GM23338 (cell line): Measurements from ENCODE around the gene PLA2G12A. TPM values are rescaled to one million over a fixed set of nuclear protein-coding genes. Genes with fewer than 3 reads are reported as not detected.
A peak's percentile ranks its signal among the peaks of the same experiment; 100 is the strongest.

Experiments
- ATAC-seq: fragments of 200-7000 bp; cut with Tn5 transposase; 3 replicates; pipeline ENCODE4 v1.9.1; 2020
- DNase-seq: peaks from one replicate; pipeline ENCODE4 v3.0.0-alpha.2; 2015; ENCODE audit warnings: low spot score
- H2AFZ ChIP-seq: fragments of 200-600 bp; sonication (generic); 2 replicates; pipeline ENCODE4 v1.8.0; 2016; ENCODE audit warnings: antibody characterized with exemption, mild to moderate bottlenecking, moderate library complexity
- H3F3A ChIP-seq: fragments of 200-600 bp; sonication (generic); replicated peaks from 2 replicates; pipeline ENCODE4 v1.8.0; 2017; ENCODE audit warnings: antibody characterized with exemption, mixed run types, low read depth
- H3K27ac ChIP-seq: fragments of 200-600 bp; sonication (generic); 2 replicates; pipeline ENCODE4 v1.6.1; 2016; ENCODE audit warnings: low read depth
- H3K27me3 ChIP-seq: fragments of 200-600 bp; sonication (generic); 2 replicates; pipeline ENCODE4 v1.8.0; 2016; ENCODE audit warnings: mild to moderate bottlenecking, mixed run types, moderate library complexity; ENCODE audit not compliant: insufficient read depth
- H3K36me3 ChIP-seq: fragments of 200-600 bp; sonication (generic); 2 replicates; pipeline ENCODE4 v1.8.0; 2016; ENCODE audit warnings: mild to moderate bottlenecking; ENCODE audit not compliant: insufficient read depth
- H3K4me1 ChIP-seq: fragments of 200-600 bp; sonication (generic); 2 replicates; pipeline ENCODE4 v1.8.0; 2016; ENCODE audit warnings: mild to moderate bottlenecking, moderate library complexity; ENCODE audit not compliant: insufficient read depth
- H3K4me2 ChIP-seq: fragments of 200-600 bp; sonication (generic); 2 replicates; pipeline ENCODE4 v1.7.1; 2017; ENCODE audit warnings: mixed run types
- H3K4me3 ChIP-seq: fragments of 200-600 bp; sonication (generic); 2 replicates; pipeline ENCODE4 v1.6.1; 2016; ENCODE audit warnings: mixed run types
- H3K79me2 ChIP-seq: fragments of 200-600 bp; sonication (generic); replicated peaks from 2 replicates; pipeline ENCODE4 v1.8.0; 2017; ENCODE audit warnings: mild to moderate bottlenecking; ENCODE audit not compliant: insufficient read depth
- H3K9me2 ChIP-seq: fragments of 200-600 bp; sonication (generic); 2 replicates; pipeline ENCODE4 v1.8.0; 2017; ENCODE audit not compliant: insufficient read depth
- H4K20me1 ChIP-seq: fragments of 200-600 bp; sonication (generic); replicated peaks from 2 replicates; pipeline ENCODE4 v1.8.0; 2017; ENCODE audit warnings: mild to moderate bottlenecking; ENCODE audit not compliant: insufficient read depth
- H3K27ac Mint-ChIP-seq: 2 replicates; pipeline ENCODE4 v1.8.0; 2020; ENCODE audit warnings: inconsistent platforms, mild to moderate bottlenecking, moderate library complexity, mixed read lengths
- H3K27me3 Mint-ChIP-seq: 3 replicates; pipeline ENCODE4 v1.8.0; 2022; ENCODE audit warnings: low read depth, mild to moderate bottlenecking, moderate library complexity, mixed read lengths, inconsistent platforms; ENCODE audit not compliant: insufficient read depth, poor library complexity
- H3K36me3 Mint-ChIP-seq: 3 replicates; pipeline ENCODE4 v1.8.0; 2021; ENCODE audit warnings: low read depth, mild to moderate bottlenecking, inconsistent platforms, moderate library complexity, mixed read lengths
- H3K4me1 Mint-ChIP-seq: 3 replicates; pipeline ENCODE4 v1.8.0; 2020; ENCODE audit warnings: mild to moderate bottlenecking, inconsistent platforms, mixed read lengths
- H3K4me3 Mint-ChIP-seq: 3 replicates; pipeline ENCODE4 v1.8.0; 2021; ENCODE audit warnings: moderate library complexity, mild to moderate bottlenecking, inconsistent platforms, mixed read lengths
- H3K9me3 Mint-ChIP-seq: 3 replicates; pipeline ENCODE4 v1.8.0; 2020; ENCODE audit warnings: moderate library complexity, mild to moderate bottlenecking, inconsistent platforms, mixed read lengths
- CREB1 ChIP-seq: fragments of 250-450 bp; sonication (Bioruptor Pico); IDR thresholded peaks from 2 replicates; pipeline ENCODE4 v1.5.0; 2020; ENCODE audit warnings: low read depth, mild to moderate bottlenecking, moderate library complexity
- CTCF ChIP-seq, 2 experiments: fragments of 200-600 bp in 1 of 2; sonication (generic) in 1 of 2; conservative IDR thresholded peaks; 2 replicates each; pipeline versions ENCODE4 v1.5.1 to v1.6.1; 2016 to 2017; ENCODE audit warnings: antibody characterized with exemption in 2 of 2, low read depth in 2 of 2, mild to moderate bottlenecking in 2 of 2, moderate library complexity in 1 of 2
- ETS1 ChIP-seq: IDR thresholded peaks from 2 replicates; pipeline ENCODE4 v1.6.1; 2016; ENCODE audit warnings: antibody characterized with exemption
- EZH2 ChIP-seq: fragments of 200-600 bp; sonication (generic); IDR thresholded peaks from one replicate; pipeline ENCODE4 v1.8.0; 2017; ENCODE audit warnings: antibody characterized with exemption, mild to moderate bottlenecking, low read depth; ENCODE audit not compliant: unreplicated experiment
- EZH2phosphoT487 ChIP-seq: fragments of 200-600 bp; sonication (generic); IDR thresholded peaks from one replicate; pipeline ENCODE4 v1.8.1; 2018; ENCODE audit warnings: antibody characterized with exemption; ENCODE audit not compliant: unreplicated experiment
- JUNB ChIP-seq: IDR thresholded peaks from one replicate; pipeline ENCODE4 v1.6.1; 2016; ENCODE audit warnings: antibody characterized with exemption; ENCODE audit not compliant: unreplicated experiment
- NANOG ChIP-seq: IDR thresholded peaks from 2 replicates; pipeline ENCODE4 v1.6.1; 2016; ENCODE audit warnings: antibody characterized with exemption, borderline replicate concordance
- POLR2AphosphoS5 ChIP-seq: IDR thresholded peaks from 2 replicates; pipeline ENCODE4 v1.6.1; 2016; ENCODE audit warnings: antibody characterized with exemption, low read depth
- REST ChIP-seq: IDR thresholded peaks from one replicate; pipeline ENCODE4 v1.6.1; 2018; ENCODE audit warnings: antibody characterized with exemption; ENCODE audit not compliant: unreplicated experiment
- STAT1 ChIP-seq: IDR thresholded peaks from one replicate; pipeline ENCODE4 v1.6.1; 2016; ENCODE audit warnings: antibody characterized with exemption; ENCODE audit not compliant: unreplicated experiment
- ZNF114 ChIP-seq: fragments of 250-450 bp; sonication (Bioruptor Pico); IDR thresholded peaks from 2 replicates; pipeline ENCODE4 v1.5.0; 2020; ENCODE audit warnings: mild to moderate bottlenecking, moderate library complexity
- ZNF331 ChIP-seq: fragments of 250-450 bp; sonication (Bioruptor Pico); IDR thresholded peaks from 2 replicates; pipeline ENCODE4 v1.5.0; 2020; ENCODE audit warnings: low read depth, mild to moderate bottlenecking, moderate library complexity
- ZNF462 ChIP-seq: fragments of 250-450 bp; sonication (Bioruptor Pico); IDR thresholded peaks from 2 replicates; pipeline ENCODE4 v1.5.0; 2020; ENCODE audit warnings: mild to moderate bottlenecking, moderate library complexity
- polyA plus RNA-seq: library from polyadenylated mRNA; unstranded; fragments of >200 nt; fragmentation: Nextera tagmentation; extraction: Ambion mirVana; gene quantifications from 2 replicates; pipeline ENCODE4 v1.2.1, GENCODE V29; 2016
- total RNA-seq: library from RNA; depleted of rRNA; stranded (reverse); fragments of >200 nt; shearing (Covaris generic); gene quantifications from 2 replicates; pipeline ENCODE4 v1.2.3, GENCODE V29; 2014

PLA2G12A gene
- total and polyA plus RNA-seq, 2 experiments from 2014 or later, result 30.8 to 70.7 TPM

DNA sequence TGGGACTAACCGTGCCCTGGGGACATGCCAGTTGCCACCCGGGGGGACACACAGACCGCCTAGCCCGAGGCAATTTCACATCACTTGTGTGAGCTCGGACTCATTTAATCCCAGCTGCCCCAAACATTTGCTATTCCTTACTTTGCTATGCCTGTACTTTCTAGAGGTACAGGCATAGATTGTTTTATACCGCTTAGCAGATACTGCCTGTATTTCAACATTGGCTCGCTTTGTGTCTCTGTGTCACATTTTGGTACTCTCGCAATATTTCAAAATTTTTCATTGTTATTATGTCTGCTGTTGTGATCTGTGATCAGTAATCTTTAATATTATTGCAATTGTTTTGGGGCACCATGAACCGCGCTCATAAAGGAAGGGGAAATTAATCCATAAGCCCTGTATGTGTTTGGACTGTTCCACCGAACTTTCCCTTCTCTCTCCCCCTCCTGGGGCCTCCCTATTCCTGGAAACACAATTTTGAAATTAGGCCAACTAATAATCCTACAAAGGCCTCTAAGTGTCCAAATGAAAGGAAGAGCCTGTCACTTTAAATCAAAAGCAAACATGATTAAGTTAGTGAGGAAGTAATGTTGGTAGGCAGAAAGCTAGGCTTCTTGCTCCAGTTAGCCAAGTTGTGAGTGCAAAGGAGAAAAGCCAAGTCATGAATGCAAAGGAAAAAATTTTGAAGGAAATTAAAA lies 26.1 kb downstream of the PLA2G12A start:
- Histone ChIP-seq H3F3A (peaks cover 11% of the 10 kb centered on the region; the same call in 1 of the 2 replicates), H3K4me3 (peak overlapping the region; percentile 92), H3K4me2 (peak overlapping the region; percentile 93), H3K9me2 (no peaks in the 10 kb centered on the region), H2AFZ (peak overlapping the region; percentile 94), H3K36me3 (no peaks in the 10 kb centered on the region), H3K79me2 (peaks cover 30% of the 10 kb centered on the region), H3K4me1 (peaks cover 16% of the 10 kb centered on the region), H3K27me3 (no peaks in the 10 kb centered on the region), H3K27ac (no peak overlapping the region), H4K20me1 (peaks cover 2% of the 10 kb centered on the region; the same call in 1 of the 2 replicates)
- H3K9me3 Mint-ChIP-seq, result no peaks in the 10 kb centered on the region
- peak overlapping the region; percentile 89 for H3K4me3 Mint-ChIP-seq
- peaks cover 10% of the 10 kb centered on the region for H3K27me3 Mint-ChIP-seq
- DNase-seq (no peak), ATAC-seq (no peak)
- TF ChIP-seq REST (no peak), CTCF (conservative IDR thresholded peaks at IDR 0.05; ENCODE audit: low read depth in 2 of 2) (no peak), STAT1 (no peak), ZNF114 (no peak), ETS1 (no peak), CREB1 (no peak), ZNF331 (CRISPR knock-in tag) (no peak), POLR2AphosphoS5 (no peak), EZH2phosphoT487 (no peak), EZH2 (no peak), ZNF462 (CRISPR knock-in tag) (no peak), JUNB (no peak), NANOG (no peak)
- no peak overlapping the region for H3K27ac Mint-ChIP-seq
- H3K36me3 Mint-ChIP-seq, result peaks cover 15% of the 10 kb centered on the region
- H3K4me1 Mint-ChIP-seq, result peaks cover 22% of the 10 kb centered on the region
